Liver (tissue), 9 donors: ENCODE results near the gene TRIM63. TPM values are rescaled to one million over a fixed set of nuclear protein-coding genes. Genes with fewer than 3 reads are reported as not detected.

ENCODE experiments used
- DNase-seq: peaks from one replicate; pipeline ENCODE4 v3.0.0-alpha.2; 2017; ENCODE audit warnings: low spot score
- H3K27ac ChIP-seq, 2 donors: one replicate each; pipeline ENCODE4 v1.7.0; 2013; ENCODE audit warnings: inconsistent platforms in 2 of 2, low read length in 2 of 2, control low read depth in 1 of 2, low read depth in 1 of 2, mild to moderate bottlenecking in 1 of 2
- H3K27me3 ChIP-seq, 4 donors: one replicate each; pipeline versions ENCODE4 v1.6.1 to v1.7.0; 2013; ENCODE audit warnings: low read length in 3 of 4, inconsistent platforms in 1 of 4, mild to moderate bottlenecking in 1 of 4, moderate library complexity in 1 of 4; ENCODE audit not compliant: control insufficient read depth in 4 of 4, insufficient read depth in 4 of 4
- H3K36me3 ChIP-seq, 4 donors: one replicate each; pipeline versions ENCODE4 v1.6.1 to v1.7.0; 2013; ENCODE audit warnings: low read length in 3 of 4, mild to moderate bottlenecking in 3 of 4, low read depth in 1 of 4, moderate library complexity in 1 of 4; ENCODE audit not compliant: control insufficient read depth in 4 of 4, insufficient read depth in 3 of 4
- H3K4me1 ChIP-seq, 4 donors: one replicate each; pipeline versions ENCODE4 v1.6.1 to v1.7.0; 2013; ENCODE audit warnings: low read length in 3 of 4, mild to moderate bottlenecking in 3 of 4, moderate library complexity in 1 of 4; ENCODE audit not compliant: control insufficient read depth in 4 of 4, insufficient read depth in 4 of 4
- H3K4me3 ChIP-seq, 3 donors: one replicate each; pipeline versions ENCODE4 v1.6.1 to v1.7.0; 2013; ENCODE audit warnings: low read length in 3 of 3, control low read depth in 1 of 3, low read depth in 1 of 3, mild to moderate bottlenecking in 1 of 3
- H3K9ac ChIP-seq, 2 donors: one replicate each; pipeline ENCODE4 v1.7.0; 2013; ENCODE audit warnings: low read length in 2 of 2, mild to moderate bottlenecking in 2 of 2, moderate library complexity in 2 of 2, control low read depth in 1 of 2, low read depth in 1 of 2
- H3K9me3 ChIP-seq, 4 donors: one replicate each; pipeline versions ENCODE4 v1.6.1 to v1.7.0; 2013; ENCODE audit warnings: low read length in 3 of 4; ENCODE audit not compliant: control insufficient read depth in 4 of 4
- ATF3 ChIP-seq: IDR thresholded peaks from 2 replicates; pipeline ENCODE4 v1.6.1; 2016; ENCODE audit warnings: antibody characterized with exemption
- CTCF ChIP-seq: fragments of 150-350 bp; IDR thresholded peaks from 2 replicates; pipeline ENCODE4 v1.5.1; 2017; ENCODE audit warnings: improper control_type of control experiment, low read depth, low read length; ENCODE audit not compliant: missing input control
- EGR1 ChIP-seq, 2 donors: IDR thresholded peaks; 2 replicates each; pipeline ENCODE4 v1.6.1; 2016 to 2018; ENCODE audit warnings: antibody characterized with exemption in 2 of 2, low read depth in 2 of 2
- FOXA1 ChIP-seq: IDR thresholded peaks from 2 replicates; pipeline ENCODE4 v1.6.1; 2016; ENCODE audit warnings: antibody characterized with exemption
- FOXA2 ChIP-seq: IDR thresholded peaks from 2 replicates; pipeline ENCODE4 v1.6.1; 2016; ENCODE audit warnings: antibody characterized with exemption
- GABPA ChIP-seq, 2 donors: IDR thresholded peaks in 1 of 2; conservative IDR thresholded peaks in 1 of 2; 2 replicates each; pipeline ENCODE4 v1.6.1; 2016; ENCODE audit warnings: antibody characterized with exemption in 2 of 2, mild to moderate bottlenecking in 1 of 2, moderate library complexity in 1 of 2
- HNF4A ChIP-seq, 2 donors: conservative IDR thresholded peaks; 2 replicates each; pipeline ENCODE4 v1.6.1; 2016; ENCODE audit warnings: antibody characterized with exemption in 2 of 2, mild to moderate bottlenecking in 2 of 2
- HNF4G ChIP-seq: IDR thresholded peaks from 2 replicates; pipeline ENCODE4 v1.6.1; 2016; ENCODE audit warnings: antibody characterized with exemption
- JUND ChIP-seq, 2 donors: IDR thresholded peaks; 2 replicates each; pipeline ENCODE4 v1.6.1; 2016; ENCODE audit warnings: antibody characterized with exemption in 2 of 2
- MAX ChIP-seq: IDR thresholded peaks from 2 replicates; pipeline ENCODE4 v1.6.1; 2016; ENCODE audit warnings: antibody characterized with exemption
- NR2F2 ChIP-seq: IDR thresholded peaks from 2 replicates; pipeline ENCODE4 v1.6.1; 2016; ENCODE audit warnings: antibody characterized with exemption
- RAD21 ChIP-seq, 2 donors: IDR thresholded peaks; 2 replicates each; pipeline ENCODE4 v1.6.1; 2016; ENCODE audit warnings: antibody characterized with exemption in 2 of 2, mild to moderate bottlenecking in 2 of 2
- REST ChIP-seq: IDR thresholded peaks from 2 replicates; pipeline ENCODE4 v1.6.1; 2016; ENCODE audit warnings: antibody characterized with exemption, mild to moderate bottlenecking
- RXRA ChIP-seq, 2 donors: IDR thresholded peaks; 2 replicates each; pipeline ENCODE4 v1.6.1; 2017 to 2018; ENCODE audit warnings: antibody characterized with exemption in 2 of 2, mild to moderate bottlenecking in 1 of 2
- SP1 ChIP-seq: IDR thresholded peaks from 2 replicates; pipeline ENCODE4 v1.6.1; 2018; ENCODE audit warnings: antibody characterized with exemption, mild to moderate bottlenecking
- TAF1 ChIP-seq: conservative IDR thresholded peaks from 2 replicates; pipeline ENCODE4 v1.6.1; 2016; ENCODE audit warnings: antibody characterized with exemption, mild to moderate bottlenecking
- YY1 ChIP-seq: IDR thresholded peaks from 2 replicates; pipeline ENCODE4 v1.6.1; 2016; ENCODE audit warnings: antibody characterized with exemption, mild to moderate bottlenecking
- ZBTB33 ChIP-seq: IDR thresholded peaks from 2 replicates; pipeline ENCODE4 v1.6.1; 2016; ENCODE audit warnings: antibody characterized with exemption
- WGBS: extraction: QIAGEN DNeasy Blood & Tissue Kit; methylation state at CpG from one replicate; pipeline ENCODE4 v1.1.7; 2013; 5-methylcytosine and 5-hydroxymethylcytosine counted together
- polyA plus RNA-seq, 2 donors: library from polyadenylated mRNA; stranded (reverse) in 1 of 2; unstranded in 1 of 2; fragments of 200-250 nt in 1 of 2; fragments of >200 nt in 1 of 2; fragmentation: Nextera tagmentation in 1 of 2; extraction: Ambion mirVana in 1 of 2; gene quantifications; one replicate each; pipeline versions ENCODE4 v1.2.1 to v1.2.3, GENCODE V29; 2013 to 2015
- total RNA-seq, 2 donors: library from RNA; depleted of rRNA; stranded (reverse); fragments of >200 nt; gene quantifications; one replicate each; pipeline ENCODE4 v1.2.3, GENCODE V29; 2014
- donor health status: healthy.
- donor health status: healthy.
- donor health status: healthy.
- donor health status: healthy.
- donor health status: healthy.

Gene TRIM63
- total and polyA plus RNA-seq, 4 donors = 0.03 TPM; not detected in 3

GRCh38 chr1:26031196-26031595, 36.2 kb downstream of the TRIM63 start:
- Histone ChIP-seq H3K4me1 (peaks cover 1 to 11% (median 7%) of the 10 kb centered on the region in 4 donors), H3K27me3 (no peaks in the 10 kb centered on the region), H3K27ac (no peak overlapping the region), H3K9ac (no peak overlapping the region), H3K4me3 (no peak overlapping the region), H3K9me3 (no peaks in the 10 kb centered on the region), H3K36me3 (no peaks in the 10 kb centered on the region)
- no peak for TF ChIP-seq YY1
- no peak for TF ChIP-seq NR2F2
- TF ChIP-seq FOXA1 = no peak
- TF ChIP-seq REST = no peak
- no peak for TF ChIP-seq RXRA (IDR thresholded peaks at IDR 0.05)
- TF ChIP-seq TAF1 = no peak
- no peak for TF ChIP-seq RAD21 (IDR thresholded peaks at IDR 0.05)
- no peak for TF ChIP-seq EGR1 (IDR thresholded peaks at IDR 0.05; ENCODE audit: low read depth in 2 of 2)
- TF ChIP-seq FOXA2 = no peak
- TF ChIP-seq GABPA (IDR thresholded peaks at IDR 0.05 in 1 of 2, conservative IDR thresholded peaks at IDR 0.05 in 1 of 2) = no peak
- TF ChIP-seq ZBTB33 = no peak
- TF ChIP-seq HNF4A (conservative IDR thresholded peaks at IDR 0.05) = no peak
- no peak for TF ChIP-seq JUND (IDR thresholded peaks at IDR 0.05)
- TF ChIP-seq SP1 = no peak
- no peak for TF ChIP-seq MAX
- TF ChIP-seq HNF4G = no peak
- no peak for TF ChIP-seq CTCF
- TF ChIP-seq ATF3 = no peak
- DNase-seq = no peak
- WGBS = 83% methylated on average over 4 of the region's 4 CpGs
